ENCODE measurements around the gene CCL24. TPM values are rescaled to one million over a fixed set of nuclear protein-coding genes. Genes with fewer than 3 reads are reported as not detected.
"Not testable (repeated sequence)": the region's sequence is repeated elsewhere in the genome, so short reads cannot be mapped to it uniquely, and the experiment has no call there.

The CCL24 gene
- total and polyA plus RNA-seq, 2 donors: 0.19 to 0.78 TPM

DNA sequence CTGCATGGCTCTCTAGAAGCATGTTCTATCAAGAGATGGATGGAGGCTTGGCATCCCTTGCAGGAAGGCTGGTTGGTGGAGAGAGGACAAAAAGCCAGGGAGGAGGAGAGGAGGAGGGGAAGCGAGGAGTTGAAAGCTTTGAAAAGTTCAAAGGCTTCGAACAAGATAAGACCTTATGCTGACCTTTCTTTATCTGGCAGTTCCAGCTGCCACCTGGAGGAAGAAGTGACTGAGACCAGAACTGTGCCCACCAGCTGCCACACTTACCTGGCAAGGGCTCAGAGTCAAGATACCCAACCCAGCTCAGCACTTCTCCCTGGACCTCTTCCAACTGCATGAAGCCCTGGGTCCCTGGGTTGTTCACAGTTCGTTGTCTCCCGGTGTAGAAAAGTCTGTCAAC lies 14.8 kb downstream of the CCL24 start:
- peak in 1 of 9 donors; percentile 9 for DNase-seq (ENCODE audit: low read depth in 6 of 9, low spot score in 9 of 9)
- H3K27ac ChIP-seq (ENCODE audit: low read depth in 1 of 2, low read length in 1 of 2): no peak overlapping the region
- no peaks in the 10 kb centered on the region for H3K9me3 ChIP-seq (ENCODE audit: control insufficient read depth in 2 of 2, insufficient read depth in 1 of 2, low read length in 1 of 2)
- H3K36me3 ChIP-seq (ENCODE audit: control insufficient read depth in 2 of 2, insufficient read depth in 2 of 2, low read length in 1 of 2): no peaks in the 10 kb centered on the region
- no peaks in the 10 kb centered on the region for H3K27me3 ChIP-seq (ENCODE audit: control insufficient read depth in 2 of 2, insufficient read depth in 1 of 2, low read length in 1 of 2)
- H3K4me1 ChIP-seq (ENCODE audit: control insufficient read depth in 2 of 2, insufficient read depth in 2 of 2, low read length in 2 of 2): peaks cover 3% of the 10 kb centered on the region in 2 donors
- WGBS: 65% methylated on average over 4 of the region's 4 CpGs
- H3K4me3 ChIP-seq (ENCODE audit: low read length in 2 of 2): no peak overlapping the region

DNA sequence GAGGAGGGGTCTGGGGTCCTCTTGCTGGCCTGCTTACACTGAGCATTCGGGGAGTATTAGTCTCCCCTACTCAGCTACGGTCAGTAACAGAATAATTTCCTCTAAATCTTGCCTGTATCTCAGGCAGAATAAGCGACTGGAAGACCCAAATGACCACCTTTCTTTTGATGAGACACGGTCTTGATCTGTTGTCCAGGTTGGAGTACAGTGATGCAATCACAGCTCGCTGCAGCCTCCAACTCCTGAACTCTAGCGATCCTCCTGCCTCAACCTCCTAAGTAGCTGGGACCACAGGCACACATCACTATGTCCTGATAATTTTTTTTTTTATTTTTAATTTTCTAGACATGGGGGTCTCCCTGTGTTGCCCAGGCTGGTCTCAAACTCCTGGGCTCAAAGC lies 17.2 kb downstream of the CCL24 start:
- no peak for DNase-seq (ENCODE audit: low read depth in 6 of 9, low spot score in 9 of 9)
- H3K4me1 ChIP-seq (ENCODE audit: control insufficient read depth in 2 of 2, insufficient read depth in 2 of 2, low read length in 2 of 2): peaks cover 3% of the 10 kb centered on the region in 2 donors
- no peak overlapping the region for H3K27ac ChIP-seq (ENCODE audit: low read depth in 1 of 2, low read length in 1 of 2)
- no peaks in the 10 kb centered on the region for H3K9me3 ChIP-seq (ENCODE audit: control insufficient read depth in 2 of 2, insufficient read depth in 1 of 2, low read length in 1 of 2)
- H3K4me3 ChIP-seq (ENCODE audit: low read length in 2 of 2): no peak overlapping the region
- H3K27me3 ChIP-seq (ENCODE audit: control insufficient read depth in 2 of 2, insufficient read depth in 1 of 2, low read length in 1 of 2): no peaks in the 10 kb centered on the region
- WGBS: 96% methylated on average over 6 of the region's 6 CpGs
- no peaks in the 10 kb centered on the region for H3K36me3 ChIP-seq (ENCODE audit: control insufficient read depth in 2 of 2, insufficient read depth in 2 of 2, low read length in 1 of 2)

DNA sequence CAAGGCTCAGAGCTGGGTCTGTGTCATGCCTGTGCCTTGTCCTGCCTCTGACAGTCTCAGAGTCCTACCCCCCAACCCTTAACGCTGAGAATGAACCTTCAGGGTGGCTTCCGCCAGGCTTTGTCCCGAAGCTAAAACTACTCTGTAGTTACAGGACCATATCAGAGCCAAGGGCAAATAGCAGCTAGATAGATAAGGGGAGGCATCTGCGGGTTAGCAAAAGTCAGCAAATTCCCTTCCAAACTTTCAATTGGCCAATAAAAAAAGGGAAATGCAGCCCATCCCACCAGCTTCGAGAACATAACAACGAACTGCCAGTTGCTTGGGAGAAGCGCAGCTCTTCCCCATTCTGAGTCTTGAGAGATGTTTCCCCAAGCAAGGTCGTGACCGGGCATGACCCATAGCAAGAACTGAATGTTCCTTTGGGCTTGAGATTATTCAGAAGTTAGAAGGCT lies 17.7 kb downstream of the CCL24 start:
- H3K9me3 ChIP-seq (ENCODE audit: control insufficient read depth in 2 of 2, insufficient read depth in 1 of 2, low read length in 1 of 2): no peaks in the 10 kb centered on the region
- H3K4me3 ChIP-seq (ENCODE audit: low read length in 2 of 2): no peak overlapping the region
- WGBS: 73% methylated on average over 9 of the region's 9 CpGs
- no peaks in the 10 kb centered on the region for H3K27me3 ChIP-seq (ENCODE audit: control insufficient read depth in 2 of 2, insufficient read depth in 1 of 2, low read length in 1 of 2)
- peaks cover 3% of the 10 kb centered on the region in 2 donors for H3K4me1 ChIP-seq (ENCODE audit: control insufficient read depth in 2 of 2, insufficient read depth in 2 of 2, low read length in 2 of 2)
- peak overlapping the region in 1 of 2 donors; percentile 42 for H3K27ac ChIP-seq (ENCODE audit: low read depth in 1 of 2, low read length in 1 of 2)
- no peaks in the 10 kb centered on the region for H3K36me3 ChIP-seq (ENCODE audit: control insufficient read depth in 2 of 2, insufficient read depth in 2 of 2, low read length in 1 of 2)
- no peak for DNase-seq (ENCODE audit: low read depth in 6 of 9, low spot score in 9 of 9)

DNA sequence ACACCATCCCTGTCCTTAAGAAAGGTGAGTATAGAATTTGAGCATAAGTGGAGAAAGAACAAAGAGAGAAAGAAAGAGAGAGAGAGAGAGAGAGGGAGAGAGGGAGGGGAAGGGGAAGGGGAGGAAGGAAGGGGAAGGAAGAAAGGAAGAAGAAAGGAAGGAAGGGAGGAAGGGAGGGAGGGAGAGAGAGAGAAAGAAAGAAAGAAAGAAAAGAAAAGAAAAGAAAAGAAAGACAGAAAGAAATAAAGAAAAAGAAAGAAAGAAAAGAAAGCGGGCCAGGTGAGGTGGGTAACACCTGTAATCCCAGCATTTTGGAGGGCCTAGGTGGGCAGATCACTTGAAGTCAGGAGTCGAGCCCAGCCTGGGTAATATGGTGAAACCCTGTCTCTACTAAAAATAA lies 19.9 kb downstream of the CCL24 start:
- H3K4me1 ChIP-seq (ENCODE audit: control insufficient read depth in 2 of 2, insufficient read depth in 2 of 2, low read length in 2 of 2): peaks cover 0 to under 1% of the 10 kb centered on the region in 2 donors
- WGBS: 95% methylated on average over 2 of the region's 2 CpGs

DNA sequence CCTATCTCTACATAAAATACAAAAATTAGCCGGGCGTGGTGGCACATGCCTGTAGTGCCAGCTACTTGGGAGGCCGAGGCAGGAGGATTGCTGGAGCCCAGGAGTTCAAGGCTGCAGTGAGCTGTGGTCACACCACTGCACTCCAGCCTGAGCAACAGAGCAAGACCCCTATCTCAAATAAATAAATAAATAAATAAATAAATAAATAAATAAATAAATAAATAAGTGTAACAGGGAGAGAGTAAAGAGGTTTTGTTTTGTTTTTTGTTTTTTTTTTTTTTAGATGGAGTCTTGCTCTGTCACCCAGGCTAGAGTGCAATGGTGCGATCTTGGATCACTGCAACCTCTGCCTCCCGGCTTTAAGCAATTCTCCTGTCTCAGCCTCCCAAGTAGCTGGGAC lies 21.0 kb downstream of the CCL24 start:
- H3K27ac ChIP-seq (ENCODE audit: low read depth in 1 of 2, low read length in 1 of 2); H3K4me1 ChIP-seq (ENCODE audit: control insufficient read depth in 2 of 2, insufficient read depth in 2 of 2, low read length in 2 of 2); H3K9me3 ChIP-seq (ENCODE audit: control insufficient read depth in 2 of 2, insufficient read depth in 1 of 2, low read length in 1 of 2); H3K4me3 ChIP-seq (ENCODE audit: low read length in 2 of 2); H3K27me3 ChIP-seq (ENCODE audit: control insufficient read depth in 2 of 2, insufficient read depth in 1 of 2, low read length in 1 of 2); H3K36me3 ChIP-seq (ENCODE audit: control insufficient read depth in 2 of 2, insufficient read depth in 2 of 2, low read length in 1 of 2); DNase-seq (ENCODE audit: low read depth in 6 of 9, low spot score in 9 of 9): not testable (repeated sequence)
- over 99% methylated on average over 5 of the region's 5 CpGs for WGBS

More for the DNA sequence above, 19.9 kb downstream of the CCL24 start:
- H3K9me3 ChIP-seq (ENCODE audit: control insufficient read depth in 2 of 2, insufficient read depth in 1 of 2, low read length in 1 of 2): no peaks in the 10 kb centered on the region
- peaks cover 0 to 3% of the 10 kb centered on the region in 2 donors for H3K27me3 ChIP-seq (ENCODE audit: control insufficient read depth in 2 of 2, insufficient read depth in 1 of 2, low read length in 1 of 2)
- H3K4me3 ChIP-seq (ENCODE audit: low read length in 2 of 2): no peak overlapping the region
- no peak for DNase-seq (ENCODE audit: low read depth in 6 of 9, low spot score in 9 of 9)
- no peak overlapping the region for H3K27ac ChIP-seq (ENCODE audit: low read depth in 1 of 2, low read length in 1 of 2)
- H3K36me3 ChIP-seq (ENCODE audit: control insufficient read depth in 2 of 2, insufficient read depth in 2 of 2, low read length in 1 of 2): no peaks in the 10 kb centered on the region

DNA sequence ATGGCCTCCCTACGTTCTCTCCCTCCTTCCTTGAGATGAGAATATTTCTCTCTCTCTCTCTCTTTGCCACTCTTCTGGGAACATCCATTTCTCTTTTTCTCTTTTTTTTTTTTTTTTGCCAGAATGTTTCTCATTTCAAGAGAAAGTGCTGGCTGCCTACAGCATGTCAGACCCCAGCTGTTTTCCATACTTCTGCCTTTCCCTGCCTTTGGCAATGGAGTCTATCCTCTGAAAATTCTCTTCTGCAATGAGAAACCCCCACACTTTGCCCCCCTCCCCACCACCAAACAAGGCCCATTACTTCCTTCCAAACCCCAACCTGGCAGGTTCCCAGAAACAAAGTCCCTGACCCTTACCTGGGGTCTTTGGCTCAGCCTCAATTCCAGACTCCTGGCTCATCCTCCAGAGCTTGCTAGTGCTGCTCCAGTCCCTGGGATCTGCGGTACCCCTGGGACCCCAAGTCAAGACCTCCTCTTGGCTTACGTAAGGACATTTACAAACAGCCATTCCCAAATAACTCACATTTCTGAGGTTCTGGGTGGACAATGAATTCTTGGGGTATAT lies 24.2 kb downstream of the CCL24 start:
- no peaks in the 10 kb centered on the region for H3K9me3 ChIP-seq (ENCODE audit: control insufficient read depth in 2 of 2, insufficient read depth in 1 of 2, low read length in 1 of 2)
- H3K4me1 ChIP-seq (ENCODE audit: control insufficient read depth in 2 of 2, insufficient read depth in 2 of 2, low read length in 2 of 2): no peaks in the 10 kb centered on the region
- peaks cover 0 to 3% of the 10 kb centered on the region in 2 donors for H3K27me3 ChIP-seq (ENCODE audit: control insufficient read depth in 2 of 2, insufficient read depth in 1 of 2, low read length in 1 of 2)
- WGBS: 97% methylated on average over 3 of the region's 3 CpGs
- no peak overlapping the region for H3K27ac ChIP-seq (ENCODE audit: low read depth in 1 of 2, low read length in 1 of 2)
- no peaks in the 10 kb centered on the region for H3K36me3 ChIP-seq (ENCODE audit: control insufficient read depth in 2 of 2, insufficient read depth in 2 of 2, low read length in 1 of 2)
- no peak for DNase-seq (ENCODE audit: low read depth in 6 of 9, low spot score in 9 of 9)
- no peak overlapping the region for H3K4me3 ChIP-seq (ENCODE audit: low read length in 2 of 2)

DNA sequence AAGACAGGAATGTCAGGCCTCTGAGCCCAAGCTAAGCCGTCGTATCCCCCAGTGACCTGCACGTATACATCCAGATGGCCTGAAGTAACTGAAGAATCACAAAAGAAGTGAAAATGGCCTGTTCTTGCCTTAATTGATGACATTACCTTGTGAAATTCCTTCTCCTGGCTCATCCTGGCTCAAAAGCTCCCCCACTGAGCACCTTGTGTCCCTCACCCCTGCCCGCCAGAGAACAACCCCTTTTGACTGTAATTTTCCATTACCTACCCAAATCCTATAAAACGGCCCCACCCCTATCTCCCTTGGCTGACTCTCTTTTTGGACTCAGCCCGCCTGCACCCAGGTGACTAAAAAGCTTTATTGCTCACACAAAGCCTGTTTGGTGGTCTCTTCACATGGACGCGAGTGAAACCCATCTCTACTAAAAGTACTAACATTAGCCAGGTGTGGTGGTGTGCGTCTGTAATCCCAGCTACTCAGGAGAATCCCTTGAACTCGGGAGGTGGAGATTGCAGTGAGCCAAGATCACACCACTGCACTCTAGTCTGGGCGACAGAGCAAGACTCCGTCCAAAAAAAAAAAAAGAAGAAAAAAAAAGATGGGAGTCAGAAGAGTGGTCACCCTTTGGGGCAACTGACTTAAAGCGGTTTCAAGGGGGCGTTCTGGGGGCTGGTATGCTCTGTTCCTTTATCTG lies 25.3 kb downstream of the CCL24 start:
- H3K4me3 ChIP-seq (ENCODE audit: low read length in 2 of 2); H3K9me3 ChIP-seq (ENCODE audit: control insufficient read depth in 2 of 2, insufficient read depth in 1 of 2, low read length in 1 of 2); H3K27ac ChIP-seq (ENCODE audit: low read depth in 1 of 2, low read length in 1 of 2); H3K4me1 ChIP-seq (ENCODE audit: control insufficient read depth in 2 of 2, insufficient read depth in 2 of 2, low read length in 2 of 2); H3K27me3 ChIP-seq (ENCODE audit: control insufficient read depth in 2 of 2, insufficient read depth in 1 of 2, low read length in 1 of 2); DNase-seq (ENCODE audit: low read depth in 6 of 9, low spot score in 9 of 9); H3K36me3 ChIP-seq (ENCODE audit: control insufficient read depth in 2 of 2, insufficient read depth in 2 of 2, low read length in 1 of 2): not testable (repeated sequence)
- 82% methylated on average over 14 of the region's 14 CpGs for WGBS

DNA sequence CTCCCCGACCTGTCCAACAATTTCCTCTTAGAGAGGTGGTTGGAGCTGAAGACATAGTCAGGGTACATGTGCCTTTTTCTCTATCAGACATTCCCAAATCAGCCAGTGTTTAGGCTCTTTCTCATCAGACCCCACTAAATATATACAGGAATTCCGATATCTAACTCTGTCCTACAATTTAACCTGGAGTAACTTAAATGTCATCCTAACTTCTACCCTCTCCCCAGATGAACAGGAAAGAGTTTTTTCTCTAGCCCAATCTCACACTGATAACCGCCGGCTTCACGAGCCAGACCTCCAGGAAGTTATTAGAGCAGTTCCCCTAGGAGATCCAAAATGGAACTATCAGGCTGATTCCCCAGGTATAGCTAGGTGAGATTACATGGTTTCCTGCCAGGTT lies 30.5 kb downstream of the CCL24 start:
- not testable (repeated sequence) for H3K4me3 ChIP-seq (ENCODE audit: low read length in 2 of 2); H3K36me3 ChIP-seq (ENCODE audit: control insufficient read depth in 2 of 2, insufficient read depth in 2 of 2, low read length in 1 of 2); H3K27me3 ChIP-seq (ENCODE audit: control insufficient read depth in 2 of 2, insufficient read depth in 1 of 2, low read length in 1 of 2); DNase-seq (ENCODE audit: low read depth in 6 of 9, low spot score in 9 of 9); H3K4me1 ChIP-seq (ENCODE audit: control insufficient read depth in 2 of 2, insufficient read depth in 2 of 2, low read length in 2 of 2); H3K9me3 ChIP-seq (ENCODE audit: control insufficient read depth in 2 of 2, insufficient read depth in 1 of 2, low read length in 1 of 2); H3K27ac ChIP-seq (ENCODE audit: low read depth in 1 of 2, low read length in 1 of 2)
- WGBS: 96% methylated on average over 5 of the region's 5 CpGs

DNA sequence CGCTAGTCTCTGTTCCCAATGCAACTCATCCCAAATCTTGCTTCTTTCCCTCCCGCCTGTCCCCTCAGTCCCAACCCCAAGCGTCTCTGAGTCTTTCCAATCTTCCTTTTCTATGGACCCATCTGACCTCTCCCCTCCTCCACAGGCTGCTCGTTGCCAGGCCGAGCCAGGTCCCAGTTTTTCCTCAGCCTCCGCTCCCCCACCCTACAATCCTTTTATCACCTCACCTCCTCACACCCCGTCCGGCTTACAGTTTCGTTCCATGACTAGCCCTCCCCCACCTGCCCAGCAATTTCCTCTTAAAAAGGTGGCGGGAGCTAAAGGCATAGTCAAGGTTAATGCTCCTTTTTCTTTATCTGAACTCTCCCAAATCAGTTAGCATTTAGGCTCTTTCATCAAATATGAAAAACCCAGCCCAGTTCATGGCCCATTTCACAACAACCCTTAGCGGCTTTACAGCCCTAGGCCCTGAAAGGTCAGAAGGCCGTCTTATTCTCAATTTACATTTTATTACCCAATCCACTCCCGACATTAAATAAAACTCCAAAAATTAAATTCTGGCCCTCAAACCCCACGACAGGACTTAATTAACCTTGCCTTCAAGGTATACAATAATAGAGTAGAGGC lies 32.8 kb downstream of the CCL24 start:
- not testable (repeated sequence) for H3K36me3 ChIP-seq (ENCODE audit: control insufficient read depth in 2 of 2, insufficient read depth in 2 of 2, low read length in 1 of 2); DNase-seq (ENCODE audit: low read depth in 6 of 9, low spot score in 9 of 9); H3K4me3 ChIP-seq (ENCODE audit: low read length in 2 of 2); H3K27ac ChIP-seq (ENCODE audit: low read depth in 1 of 2, low read length in 1 of 2); H3K9me3 ChIP-seq (ENCODE audit: control insufficient read depth in 2 of 2, insufficient read depth in 1 of 2, low read length in 1 of 2); H3K27me3 ChIP-seq (ENCODE audit: control insufficient read depth in 2 of 2, insufficient read depth in 1 of 2, low read length in 1 of 2); H3K4me1 ChIP-seq (ENCODE audit: control insufficient read depth in 2 of 2, insufficient read depth in 2 of 2, low read length in 2 of 2)
- WGBS: 91% methylated on average over 14 of the region's 14 CpGs
